Kidney epithelial cell (primary cell): ENCODE results near the gene CAPN11. TPM values are rescaled to one million over a fixed set of nuclear protein-coding genes. Genes with fewer than 3 reads are reported as not detected.

Experiments used
- DNase-seq: peaks from one replicate; pipeline ENCODE4 v3.0.0-alpha.2; 2010; ENCODE audit warnings: low read depth
- H3K27me3 ChIP-seq: 2 replicates; pipeline ENCODE4 v1.6.0; 2011; ENCODE audit warnings: low read length; ENCODE audit not compliant: control insufficient read depth, insufficient read depth
- H3K36me3 ChIP-seq: 2 replicates; pipeline ENCODE4 v1.5.1; 2011; ENCODE audit warnings: low read length; ENCODE audit not compliant: control insufficient read depth, insufficient read depth
- H3K4me3 ChIP-seq: 2 replicates; pipeline ENCODE4 v1.5.1; 2011; ENCODE audit warnings: low read depth, mild to moderate bottlenecking, control low read depth, low read length
- CTCF ChIP-seq: IDR thresholded peaks from 2 replicates; pipeline ENCODE4 v1.5.1; 2011; ENCODE audit warnings: mild to moderate bottlenecking, moderate library complexity, low read length, control low read depth, inconsistent platforms; ENCODE audit not compliant: insufficient read depth, poor library complexity, severe bottlenecking
- total RNA-seq: library from RNA; depleted of rRNA; stranded (reverse); fragments of >200 nt; gene quantifications from 2 replicates; pipeline ENCODE4 v1.2.3, GENCODE V29; 2015

Gene CAPN11
- total RNA-seq, 1 donor from 2014 or later = not detected

GRCh38 chr6:44217332-44218143 is 58.9 kb downstream of the CAPN11 start:
- no peaks in the 10 kb centered on the region for H3K27me3 ChIP-seq
- no peaks in the 10 kb centered on the region for H3K36me3 ChIP-seq
- DNase-seq = no peak
- no peak overlapping the region for H3K4me3 ChIP-seq
- no peak for TF ChIP-seq CTCF

GRCh38 chr6:44219053-44219814 is 60.6 kb downstream of the CAPN11 start:
- Histone ChIP-seq H3K27me3 (no peaks in the 10 kb centered on the region), H3K4me3 (peak overlapping the region; percentile 44), H3K36me3 (no peaks in the 10 kb centered on the region)
- no peak for DNase-seq
- no peak for TF ChIP-seq CTCF

- DNase-seq = no peak
- Histone ChIP-seq H3K36me3 (no peaks in the 10 kb centered on the region), H3K4me3 (peak overlapping the region; percentile 44), H3K27me3 (no peaks in the 10 kb centered on the region)
- no peak for TF ChIP-seq CTCF
Observed at GRCh38 chr6:44219815-44220784, 61.5 kb downstream of the CAPN11 start.

- no peak for DNase-seq
- Histone ChIP-seq H3K4me3 (no peak overlapping the region), H3K27me3 (no peaks in the 10 kb centered on the region), H3K36me3 (no peaks in the 10 kb centered on the region)
- TF ChIP-seq CTCF = no peak
Observed at GRCh38 chr6:44220913-44221290, 62.3 kb downstream of the CAPN11 start.

GRCh38 chr6:44221291-44221960 is 62.8 kb downstream of the CAPN11 start:
- Histone ChIP-seq H3K4me3 (no peak overlapping the region), H3K36me3 (no peaks in the 10 kb centered on the region), H3K27me3 (no peaks in the 10 kb centered on the region)
- TF ChIP-seq CTCF = peak; percentile 93
- peak; percentile 64 for DNase-seq
